GM10248 (cell line): ENCODE data around the gene HAUS3.

Experiments used
- CTCF ChIA-PET: fragments of 300-600 bp; sonication (Branson Sonifier 250); formaldehyde crosslinking; extraction: SDS; loops from one replicate; lab custom pipeline; 2021; ENCODE audit warnings: antibody characterized with exemption; lab: Yijun Ruan, JAX
- POLR2A ChIA-PET: fragments of 350-650 bp; sonication (Branson Sonifier 250); formaldehyde crosslinking; extraction: SDS; loops from one replicate; lab custom pipeline; 2020; ENCODE audit warnings: antibody characterized with exemption; lab: Yijun Ruan, JAX
- DNase-seq: peaks from one replicate; pipeline ENCODE4 v3.0.0; 2012; ENCODE audit errors: extremely low spot score
- CTCF ChIP-seq: IDR thresholded peaks from 2 replicates; pipeline ENCODE4 v1.5.1; 2012; ENCODE audit warnings: mild to moderate bottlenecking, low read depth; ENCODE audit errors: extremely low read depth, missing control alignments, control extremely low read depth

The HAUS3 gene

DNA sequence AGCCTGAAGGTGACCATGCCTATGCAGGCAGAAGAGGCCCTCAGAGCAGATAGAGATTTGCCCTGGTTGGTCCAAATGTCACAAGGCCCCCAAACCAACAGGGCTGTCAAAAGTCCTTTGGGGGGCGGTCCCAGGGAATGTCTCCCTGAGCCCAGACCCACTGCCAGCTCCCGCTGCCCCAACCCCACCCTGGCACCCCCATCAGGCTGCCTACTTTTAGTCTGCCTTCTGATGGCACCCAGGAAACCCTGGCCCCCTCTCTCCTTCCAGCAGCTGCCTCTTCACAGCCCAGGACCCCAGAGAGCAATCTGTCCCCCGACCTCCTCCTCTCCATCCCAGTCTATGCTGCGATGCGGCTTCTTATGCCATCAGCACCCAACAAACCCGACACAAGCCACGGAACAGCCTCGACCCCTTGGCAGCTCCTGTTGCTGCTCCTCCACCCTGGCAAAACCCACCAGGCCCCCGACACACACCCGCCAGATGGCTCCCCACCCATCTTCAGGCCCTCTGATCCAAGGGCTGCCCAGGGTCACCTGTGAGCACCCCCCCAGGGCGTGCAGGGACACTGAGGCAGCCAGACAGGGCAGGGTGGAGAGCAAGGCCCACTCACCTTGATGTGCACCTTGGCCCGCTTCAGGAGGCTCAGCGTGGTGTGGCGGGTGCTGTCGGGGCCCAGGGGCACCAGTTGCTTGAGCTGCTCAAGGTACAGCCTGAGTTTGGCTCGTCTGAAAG is 10.0 kb upstream of the HAUS3 start:
- DNase-seq = no peak
- POLR2A ChIA-PET = interaction anchor here (1.1 kb wide), 1 partner anchor 10 kb away, joined by 3 read pairs; the partner anchor contains the start of genes HAUS3 and POLN
- TF ChIP-seq CTCF = no peak
- CTCF ChIA-PET = no interaction called here

DNA sequence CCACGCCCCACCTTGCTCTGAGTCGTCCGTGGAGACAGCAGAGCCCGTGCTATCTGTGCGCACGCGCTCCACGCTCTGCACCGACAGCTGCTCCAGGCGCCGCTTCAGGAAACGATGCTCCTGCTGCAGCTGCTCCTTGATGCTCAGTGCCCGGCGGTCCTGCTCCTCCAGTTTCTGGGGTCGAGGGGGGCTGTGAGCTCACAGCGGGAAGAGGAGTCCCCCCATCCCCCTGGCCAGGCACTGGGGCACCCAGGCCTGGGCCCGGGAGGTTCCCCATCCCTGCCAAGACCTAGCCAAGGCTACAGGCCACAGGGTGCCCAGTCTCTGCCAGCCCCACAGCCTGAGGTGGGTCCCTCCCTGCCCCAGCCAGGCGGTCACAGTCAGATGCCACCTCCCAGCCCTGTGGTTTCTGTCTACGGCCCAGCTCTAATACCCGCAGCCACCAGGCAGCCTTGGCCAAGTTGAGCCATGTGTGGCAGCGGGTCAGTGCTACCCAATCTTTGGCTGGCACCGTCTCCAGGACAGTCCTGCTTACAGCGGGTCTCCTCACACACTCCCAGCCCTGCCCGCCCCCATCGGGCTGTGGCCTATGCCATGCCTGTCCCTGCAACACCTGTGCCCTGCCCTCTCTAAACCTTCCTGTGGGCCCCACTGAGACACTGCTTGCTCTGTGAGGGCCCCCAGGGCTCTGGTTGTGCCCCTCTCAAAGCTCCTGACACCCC is 9.3 kb upstream of the HAUS3 start:
- ChIA-PET CTCF (interaction anchor here (0.8 to 1.4 kb wide), 2 partner anchors 11 to 162 kb away, joined by 3 read pairs; partner anchors contain the start of gene MXD4), POLR2A (interaction anchor here (1.1 kb wide), 1 partner anchor 9 kb away, joined by 3 read pairs; the partner anchor contains the start of genes HAUS3 and POLN)
- TF ChIP-seq CTCF = no peak
- no peak for DNase-seq

- ChIA-PET POLR2A (interaction anchor here (1.1 kb wide), 1 partner anchor 8 kb away, joined by 3 read pairs; the partner anchor contains the start of genes HAUS3 and POLN), CTCF (interaction anchor here (0.8 to 1.4 kb wide), 3 partner anchors 12 to 212 kb away, joined by 3 read pairs; partner anchors contain the start of gene MXD4)
- TF ChIP-seq CTCF = no peak
- DNase-seq = no peak
Measured at GRCh38 chr4:2250357-2251072, 8.6 kb upstream of the HAUS3 start.

DNA sequence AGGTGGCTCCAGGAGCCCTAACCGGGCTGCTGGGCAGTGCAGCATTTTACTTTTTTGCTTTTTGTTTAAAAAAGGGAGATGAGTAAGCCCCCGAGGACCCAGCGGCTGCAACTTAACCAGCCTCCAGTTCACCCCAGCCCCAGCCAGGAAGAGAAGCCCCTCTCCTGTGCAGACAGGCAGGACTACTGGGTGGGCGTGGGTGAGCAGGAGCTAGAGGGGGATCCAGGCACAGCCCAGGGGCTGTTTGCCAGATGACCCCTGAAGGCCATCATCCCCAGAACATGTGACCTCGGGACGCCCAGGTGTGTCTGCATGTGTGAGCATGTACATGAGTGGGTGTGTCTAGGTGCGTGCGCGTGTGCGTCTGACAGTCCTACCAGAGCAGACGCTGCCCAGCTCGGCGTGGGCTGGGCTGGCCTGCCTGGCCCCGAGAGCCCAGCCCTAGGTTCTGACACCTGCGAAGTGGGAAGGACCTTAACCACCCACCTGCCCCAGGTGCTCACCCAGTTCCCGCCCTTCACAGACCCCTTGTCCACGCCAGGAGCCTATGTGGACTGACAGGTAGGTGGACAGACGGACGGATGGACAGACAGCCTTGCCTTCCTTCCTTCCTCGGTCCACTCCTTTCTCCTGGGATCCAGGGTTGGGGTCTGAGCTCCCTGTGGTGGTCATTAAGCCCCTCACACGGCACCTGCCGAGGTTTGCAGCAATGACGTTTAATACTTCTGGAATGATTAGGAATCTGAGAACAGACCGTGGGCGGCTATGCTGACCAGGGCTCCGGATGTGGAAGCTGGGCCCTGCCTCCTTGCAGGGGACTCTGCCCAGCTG is 7.8 kb upstream of the HAUS3 start:
- no peak for DNase-seq
- POLR2A ChIA-PET = interaction anchor here (1.9 kb wide), 1 partner anchor 8 kb away, joined by 5 read pairs; no protein-coding TSS in a partner anchor
- TF ChIP-seq CTCF = no peak
- CTCF ChIA-PET = interaction anchor here (0.8 to 1.4 kb wide), 4 partner anchors 8 to 212 kb away, joined by 3 read pairs; no protein-coding TSS in a partner anchor

DNA sequence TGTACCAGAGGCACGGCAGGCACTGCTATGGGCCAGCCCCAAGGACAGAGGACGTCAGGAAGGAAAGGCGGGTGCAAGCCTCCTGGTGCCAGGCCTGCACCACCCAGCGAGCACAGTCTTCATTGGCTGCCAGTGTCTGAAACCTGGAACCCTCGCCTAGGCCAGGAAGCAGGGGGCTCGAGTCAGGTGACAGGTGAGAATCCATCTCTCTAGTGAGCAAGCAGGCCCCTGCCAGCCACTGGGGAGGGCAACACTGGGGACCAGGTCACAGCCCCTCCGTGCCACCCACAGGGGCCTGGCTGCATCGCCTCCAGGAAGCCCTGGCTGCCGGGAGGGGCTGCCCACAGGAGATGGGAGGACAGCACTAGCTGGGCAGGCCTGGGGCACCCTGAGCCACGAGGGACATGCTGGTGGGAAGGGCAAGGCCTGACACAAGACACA is 6.9 kb upstream of the HAUS3 start:
- DNase-seq = no peak
- POLR2A ChIA-PET = interaction anchor here (1.9 kb wide), 1 partner anchor 9 kb away, joined by 5 read pairs; no protein-coding TSS in a partner anchor
- CTCF ChIA-PET = interaction anchor here (0.8 to 1.4 kb wide), 2 partner anchors 9 to 213 kb away, joined by 3 read pairs; no protein-coding TSS in a partner anchor
- TF ChIP-seq CTCF = no peak
